ENCODE measurements around the gene CMTR1. TPM values are rescaled to one million over a fixed set of nuclear protein-coding genes. Genes with fewer than 3 reads are reported as not detected.

The CMTR1 gene
- total RNA-seq, 1 experiment from 2014 or later, result 24.5 TPM

- Mint-ChIP-seq H3K27me3 (ENCODE audit: insufficient read depth, unreplicated experiment) (peaks cover 15% of the 10 kb centered on the region), H3K27ac (ENCODE audit: low read depth, unreplicated experiment) (no peak overlapping the region), H3K9me3 (ENCODE audit: unreplicated experiment) (no peaks in the 10 kb centered on the region), H3K36me3 (ENCODE audit: insufficient read depth, unreplicated experiment) (no peaks in the 10 kb centered on the region), H3K4me1 (ENCODE audit: insufficient read depth, unreplicated experiment) (peaks cover 18% of the 10 kb centered on the region), H3K4me3 (ENCODE audit: unreplicated experiment) (no peak overlapping the region)
- TF ChIP-seq CTCF (IDR thresholded peaks at IDR 0.05; ENCODE audit: unreplicated experiment), result no peak
- POLR2A ChIA-PET, result no interaction called here
- no peak for DNase-seq (ENCODE audit: unreplicated experiment)
- CTCF ChIA-PET, result interaction anchor here (0.6 to 1.0 kb wide), 2 partner anchors 16 to 100 kb away, joined by 3 to 4 read pairs; no protein-coding TSS in a partner anchor
- intact Hi-C loops (cut with micrococcal nuclease), result no loop called here
- BruUV-seq (replicated peaks), result no TSS peak
Observed at GRCh38 chr6:37522836-37523235, 89.8 kb downstream of the CMTR1 start.

- no peak overlapping the region for H3K27ac Mint-ChIP-seq (ENCODE audit: low read depth, unreplicated experiment)
- no TSS peak for BruUV-seq (replicated peaks)
- peaks cover 16% of the 10 kb centered on the region for H3K27me3 Mint-ChIP-seq (ENCODE audit: insufficient read depth, unreplicated experiment)
- POLR2A ChIA-PET, result no interaction called here
- DNase-seq (ENCODE audit: unreplicated experiment), result no peak
- no peak for TF ChIP-seq CTCF (IDR thresholded peaks at IDR 0.05; ENCODE audit: unreplicated experiment)
- intact Hi-C loops (cut with micrococcal nuclease), result no loop called here
- no peak overlapping the region for H3K4me3 Mint-ChIP-seq (ENCODE audit: unreplicated experiment)
- CTCF ChIA-PET, result interaction anchor here (0.6 kb wide), 2 partner anchors 9 to 100 kb away, joined by 3 to 4 read pairs; no protein-coding TSS in a partner anchor
- peaks cover 18% of the 10 kb centered on the region for H3K4me1 Mint-ChIP-seq (ENCODE audit: insufficient read depth, unreplicated experiment)
- no peaks in the 10 kb centered on the region for H3K36me3 Mint-ChIP-seq (ENCODE audit: insufficient read depth, unreplicated experiment)
- H3K9me3 Mint-ChIP-seq (ENCODE audit: unreplicated experiment), result no peaks in the 10 kb centered on the region
Observed at GRCh38 chr6:37523412-37523811, 90.4 kb downstream of the CMTR1 start.

DNA sequence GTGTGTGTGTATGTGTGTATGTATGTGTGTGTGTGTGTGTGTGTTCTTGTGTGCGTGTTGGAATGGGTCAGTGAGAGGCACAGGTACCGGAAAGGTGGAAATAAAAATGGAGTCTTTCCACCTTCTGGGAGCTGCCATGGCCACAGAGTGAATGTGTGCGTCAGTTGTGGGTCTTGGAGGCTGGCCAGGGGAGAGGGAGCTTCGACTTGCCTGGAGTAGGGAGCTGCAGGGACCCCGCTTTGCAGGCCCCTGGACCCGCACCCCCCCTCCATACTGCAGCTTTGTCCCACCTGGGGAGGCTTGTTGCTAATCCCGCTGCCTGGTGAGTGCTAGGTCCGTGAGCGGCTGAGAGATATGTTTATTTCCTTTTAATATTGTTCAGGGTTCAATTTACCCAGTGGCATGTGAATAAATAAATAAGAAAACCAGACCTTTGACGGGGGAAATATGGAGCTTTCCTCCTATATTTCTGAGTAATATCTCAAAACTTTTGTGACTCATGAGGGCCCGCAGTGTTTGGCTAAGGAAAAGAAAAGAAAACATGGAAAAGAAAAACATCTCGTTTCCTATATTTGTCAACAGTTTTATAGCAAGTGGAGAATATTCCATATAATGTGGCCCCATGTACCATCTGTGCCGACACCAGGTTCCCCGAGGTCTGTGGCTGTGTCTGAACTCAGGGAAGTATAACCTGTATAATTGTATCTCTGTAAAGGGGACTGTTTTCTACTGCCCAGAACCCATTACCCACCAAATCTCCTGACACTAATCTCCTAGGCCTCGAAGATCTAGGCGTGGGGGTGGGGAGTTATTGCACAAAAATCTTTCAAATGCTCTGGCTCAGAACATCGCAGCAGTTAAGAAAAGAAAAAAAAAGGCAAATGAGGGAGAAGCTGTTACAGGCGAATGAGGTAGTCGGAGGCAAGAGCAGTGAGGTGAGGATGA is 91.3 kb downstream of the CMTR1 start:
- H3K27ac Mint-ChIP-seq (ENCODE audit: low read depth, unreplicated experiment), result no peak overlapping the region
- ChIA-PET CTCF (interaction anchor here (0.6 to 1.5 kb wide), 2 partner anchors 10 to 23 kb away, joined by 3 to 5 read pairs; no protein-coding TSS in a partner anchor), POLR2A (interaction anchor here (0.7 kb wide), 1 partner anchor 24 kb away, joined by 3 read pairs; no protein-coding TSS in a partner anchor)
- H3K4me1 Mint-ChIP-seq (ENCODE audit: insufficient read depth, unreplicated experiment), result peaks cover 18% of the 10 kb centered on the region
- peak; percentile 71 for DNase-seq (ENCODE audit: unreplicated experiment)
- intact Hi-C loops (cut with micrococcal nuclease), result no loop called here
- TF ChIP-seq CTCF (IDR thresholded peaks at IDR 0.05; ENCODE audit: unreplicated experiment), result no peak
- no TSS peak for BruUV-seq (replicated peaks)
- H3K9me3 Mint-ChIP-seq (ENCODE audit: unreplicated experiment), result no peaks in the 10 kb centered on the region
- H3K27me3 Mint-ChIP-seq (ENCODE audit: insufficient read depth, unreplicated experiment), result peaks cover 16% of the 10 kb centered on the region
- H3K36me3 Mint-ChIP-seq (ENCODE audit: insufficient read depth, unreplicated experiment), result peaks cover under 1% of the 10 kb centered on the region
- H3K4me3 Mint-ChIP-seq (ENCODE audit: unreplicated experiment), result no peak overlapping the region

DNA sequence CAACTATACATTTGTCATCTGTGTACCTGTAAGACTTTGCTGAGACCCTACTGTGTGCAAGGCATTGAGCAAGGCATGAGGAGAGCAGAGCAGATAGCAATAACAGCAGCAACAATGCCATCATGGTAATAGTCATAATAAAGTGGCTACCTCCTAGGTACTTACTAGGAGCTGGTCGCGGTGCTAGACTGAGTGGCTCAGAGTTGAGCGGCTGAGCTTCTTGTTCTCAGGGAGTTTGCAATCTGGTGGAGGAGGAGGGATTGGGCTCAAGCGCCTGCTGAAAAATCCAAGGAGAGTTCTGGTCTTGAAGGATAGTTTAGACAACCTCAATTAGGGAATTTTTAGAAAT is 91.9 kb downstream of the CMTR1 start:
- H3K27me3 Mint-ChIP-seq (ENCODE audit: insufficient read depth, unreplicated experiment), result peaks cover 16% of the 10 kb centered on the region
- no peak overlapping the region for H3K27ac Mint-ChIP-seq (ENCODE audit: low read depth, unreplicated experiment)
- ChIA-PET CTCF (interaction anchor here (1.5 kb wide), 1 partner anchor 22 kb away, joined by 5 read pairs; no protein-coding TSS in a partner anchor), POLR2A (interaction anchor here (0.7 kb wide), 1 partner anchor 23 kb away, joined by 3 read pairs; no protein-coding TSS in a partner anchor)
- H3K4me3 Mint-ChIP-seq (ENCODE audit: unreplicated experiment), result no peak overlapping the region
- no peak for TF ChIP-seq CTCF (IDR thresholded peaks at IDR 0.05; ENCODE audit: unreplicated experiment)
- H3K9me3 Mint-ChIP-seq (ENCODE audit: unreplicated experiment), result no peaks in the 10 kb centered on the region
- no peak for DNase-seq (ENCODE audit: unreplicated experiment)
- H3K4me1 Mint-ChIP-seq (ENCODE audit: insufficient read depth, unreplicated experiment), result peaks cover 18% of the 10 kb centered on the region
- intact Hi-C loops (cut with micrococcal nuclease), result no loop called here
- H3K36me3 Mint-ChIP-seq (ENCODE audit: insufficient read depth, unreplicated experiment), result peaks cover 6% of the 10 kb centered on the region
- no TSS peak for BruUV-seq (replicated peaks)

Data from MCF 10A (cell line).